NCI-H345 (cell line): ENCODE data around the gene TUT7.
A peak's percentile ranks its signal among the peaks of the same experiment; 100 is the strongest.
"Not testable (repeated sequence)": the region's sequence is repeated elsewhere in the genome, so short reads cannot be mapped to it uniquely, and the experiment has no call there.

ENCODE experiments used
- DNase-seq: peaks from one replicate; lab custom pipeline; 2025; lab: John Stamatoyannopoulos, UW

TUT7 gene, protein sequence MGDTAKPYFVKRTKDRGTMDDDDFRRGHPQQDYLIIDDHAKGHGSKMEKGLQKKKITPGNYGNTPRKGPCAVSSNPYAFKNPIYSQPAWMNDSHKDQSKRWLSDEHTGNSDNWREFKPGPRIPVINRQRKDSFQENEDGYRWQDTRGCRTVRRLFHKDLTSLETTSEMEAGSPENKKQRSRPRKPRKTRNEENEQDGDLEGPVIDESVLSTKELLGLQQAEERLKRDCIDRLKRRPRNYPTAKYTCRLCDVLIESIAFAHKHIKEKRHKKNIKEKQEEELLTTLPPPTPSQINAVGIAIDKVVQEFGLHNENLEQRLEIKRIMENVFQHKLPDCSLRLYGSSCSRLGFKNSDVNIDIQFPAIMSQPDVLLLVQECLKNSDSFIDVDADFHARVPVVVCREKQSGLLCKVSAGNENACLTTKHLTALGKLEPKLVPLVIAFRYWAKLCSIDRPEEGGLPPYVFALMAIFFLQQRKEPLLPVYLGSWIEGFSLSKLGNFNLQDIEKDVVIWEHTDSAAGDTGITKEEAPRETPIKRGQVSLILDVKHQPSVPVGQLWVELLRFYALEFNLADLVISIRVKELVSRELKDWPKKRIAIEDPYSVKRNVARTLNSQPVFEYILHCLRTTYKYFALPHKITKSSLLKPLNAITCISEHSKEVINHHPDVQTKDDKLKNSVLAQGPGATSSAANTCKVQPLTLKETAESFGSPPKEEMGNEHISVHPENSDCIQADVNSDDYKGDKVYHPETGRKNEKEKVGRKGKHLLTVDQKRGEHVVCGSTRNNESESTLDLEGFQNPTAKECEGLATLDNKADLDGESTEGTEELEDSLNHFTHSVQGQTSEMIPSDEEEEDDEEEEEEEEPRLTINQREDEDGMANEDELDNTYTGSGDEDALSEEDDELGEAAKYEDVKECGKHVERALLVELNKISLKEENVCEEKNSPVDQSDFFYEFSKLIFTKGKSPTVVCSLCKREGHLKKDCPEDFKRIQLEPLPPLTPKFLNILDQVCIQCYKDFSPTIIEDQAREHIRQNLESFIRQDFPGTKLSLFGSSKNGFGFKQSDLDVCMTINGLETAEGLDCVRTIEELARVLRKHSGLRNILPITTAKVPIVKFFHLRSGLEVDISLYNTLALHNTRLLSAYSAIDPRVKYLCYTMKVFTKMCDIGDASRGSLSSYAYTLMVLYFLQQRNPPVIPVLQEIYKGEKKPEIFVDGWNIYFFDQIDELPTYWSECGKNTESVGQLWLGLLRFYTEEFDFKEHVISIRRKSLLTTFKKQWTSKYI (N-terminal part only)

GRCh38 chr9:86354011-86354817 is at the start of gene TUT7:
Gene TUT7, minus strand, starts transcription at chr9:86354410. Its CDS starts 1,211 bp downstream, at chr9:86353199.
- DNase-seq = peak; percentile 93

GRCh38 chr9:86402591-86402990 is 48.4 kb upstream of the TUT7 start:
- no peak for DNase-seq

DNA sequence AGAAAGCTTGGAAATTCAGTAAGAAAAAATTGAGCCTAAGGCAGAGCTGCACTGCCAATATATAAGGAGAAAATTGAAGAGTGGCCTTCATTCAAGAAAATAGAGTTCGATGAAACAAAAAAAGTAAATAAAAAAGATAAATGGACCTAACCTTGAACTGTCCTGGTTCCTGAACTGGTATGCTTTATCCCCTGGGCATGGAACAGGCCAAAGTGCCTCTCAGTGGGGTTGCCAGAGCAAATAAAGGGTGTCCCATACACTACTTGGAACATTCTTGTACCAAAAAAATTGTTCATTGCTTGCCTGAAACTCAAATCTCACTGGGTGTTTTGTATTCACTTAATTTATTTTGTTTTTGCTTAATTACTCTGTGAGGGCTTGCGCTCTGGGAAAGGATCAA is 42.2 kb upstream of the TUT7 start:
- DNase-seq = no peak

- DNase-seq = not testable (repeated sequence)
Measured at GRCh38 chr9:86390184-86390583, 36.0 kb upstream of the TUT7 start.

DNA sequence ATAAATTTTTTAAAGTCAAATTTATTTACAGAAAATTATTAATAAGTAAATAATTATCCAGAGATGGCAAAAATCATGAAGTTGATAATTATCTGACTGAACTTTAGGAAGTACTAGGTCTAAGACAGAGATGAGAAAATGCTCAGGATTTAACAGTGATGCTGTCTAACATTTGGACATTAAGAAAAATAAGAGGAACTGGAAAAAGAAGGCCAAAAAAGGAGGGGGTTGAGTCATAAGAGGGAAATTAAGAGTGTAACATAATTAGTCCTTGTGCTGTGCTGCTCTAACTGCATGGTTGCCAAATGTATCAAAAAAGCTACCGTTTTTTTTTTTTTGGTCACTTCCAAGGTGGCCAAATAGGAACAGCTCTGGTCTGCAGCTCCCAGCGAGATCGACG is 35.4 kb upstream of the TUT7 start:
- DNase-seq = no peak

GRCh38 chr9:86387376-86387775 is 33.2 kb upstream of the TUT7 start:
- DNase-seq = no peak

DNA sequence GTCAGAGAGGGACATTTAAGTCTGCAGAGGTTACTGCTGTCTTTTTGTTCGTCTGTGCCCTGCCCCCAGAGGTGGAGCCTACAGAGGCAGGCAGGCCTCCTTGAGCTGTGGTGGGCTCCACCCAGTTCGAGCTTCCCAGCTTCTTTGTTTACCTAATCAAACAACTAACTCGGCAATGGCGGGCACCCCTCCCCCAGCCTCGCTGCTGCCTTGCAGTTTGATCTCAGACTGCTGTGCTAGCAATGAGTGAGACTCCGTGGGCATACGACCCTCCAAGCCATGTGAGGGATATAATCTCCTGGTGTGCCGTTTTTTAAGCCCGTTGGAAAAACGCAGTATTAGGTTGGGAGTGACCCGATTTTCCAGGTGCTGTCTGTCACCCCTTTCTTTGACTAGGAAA is 28.8 kb upstream of the TUT7 start:
- DNase-seq = not testable (repeated sequence)

DNA sequence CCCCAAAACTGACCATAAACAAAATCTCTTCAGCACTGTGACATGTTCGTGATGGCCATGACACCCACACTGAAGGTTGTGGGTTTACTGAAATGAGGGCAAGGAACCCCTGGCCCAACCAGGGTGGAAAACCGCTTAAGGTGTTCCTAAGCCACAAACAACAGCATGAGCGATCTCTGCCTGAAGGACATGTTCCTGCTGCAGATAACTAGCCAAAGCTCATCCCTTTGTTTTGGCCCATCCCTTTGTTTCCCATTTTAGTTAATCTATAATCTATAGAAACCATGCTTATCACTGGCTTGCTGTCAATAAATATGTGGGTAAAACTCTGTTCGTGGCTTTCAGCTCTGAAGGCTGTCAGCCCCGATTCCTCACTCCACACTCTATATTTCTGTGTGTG is 21.8 kb upstream of the TUT7 start:
- DNase-seq = no peak

- DNase-seq = no peak
Measured at GRCh38 chr9:86369810-86370209, 15.6 kb upstream of the TUT7 start.

GRCh38 chr9:86368871-86369521 is 14.8 kb upstream of the TUT7 start:
- no peak for DNase-seq

DNA sequence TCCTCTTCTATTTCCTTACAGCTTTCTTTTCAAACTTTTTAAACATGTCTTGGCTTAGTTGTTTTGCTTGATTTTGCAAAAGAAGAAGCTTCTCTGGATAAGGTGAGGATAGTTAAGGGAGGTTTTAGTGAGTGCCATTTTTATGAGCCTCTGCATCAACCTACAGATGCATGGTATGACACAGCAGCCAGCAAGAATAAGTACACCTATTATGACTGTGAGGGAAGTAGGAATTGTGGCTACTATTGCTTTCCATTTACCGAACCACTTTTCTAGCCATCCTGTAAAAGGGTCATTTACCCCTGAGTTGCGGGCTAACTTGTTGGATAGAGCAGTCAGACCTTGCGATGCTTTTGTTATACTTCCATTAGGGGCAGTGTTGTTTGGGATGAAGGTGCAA is 7.0 kb upstream of the TUT7 start:
- DNase-seq = no peak

DNA sequence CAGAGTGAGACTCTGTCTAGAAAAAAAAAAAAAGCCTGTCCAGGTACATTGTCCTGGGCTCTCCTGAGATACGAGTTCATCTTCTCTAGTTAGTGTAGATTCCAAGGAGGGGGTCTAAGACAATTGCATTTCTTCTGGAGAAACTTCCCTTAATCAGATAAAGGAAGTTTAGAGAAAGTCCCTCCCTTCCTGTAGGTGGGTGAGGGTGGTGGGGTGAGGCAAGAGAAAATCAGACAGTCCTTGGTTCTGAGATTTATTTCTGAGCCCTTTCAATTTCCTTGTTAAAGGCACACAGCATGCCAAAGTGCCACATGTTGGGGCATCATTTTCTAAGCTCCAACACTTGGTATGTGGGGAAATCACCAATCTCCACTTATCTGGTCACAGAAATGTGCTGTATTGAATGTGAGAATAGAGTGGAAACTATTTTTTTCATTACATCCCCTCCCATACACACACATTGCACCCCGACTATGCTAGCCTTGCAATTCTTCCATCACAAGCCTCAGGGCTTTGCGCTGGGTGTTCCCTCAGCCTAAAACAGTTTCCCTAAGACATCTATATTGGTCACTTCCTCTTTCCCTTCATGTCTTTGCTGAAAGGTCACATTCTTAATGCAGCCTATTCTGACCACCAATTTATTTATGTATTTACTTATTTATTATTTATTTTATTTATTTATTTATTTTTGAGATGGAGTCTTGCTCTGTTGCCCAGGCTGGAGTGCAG is 5.1 kb upstream of the TUT7 start:
- no peak for DNase-seq

GRCh38 chr9:86356871-86357866 is 3.0 kb upstream of the TUT7 start:
- DNase-seq = no peak

DNA sequence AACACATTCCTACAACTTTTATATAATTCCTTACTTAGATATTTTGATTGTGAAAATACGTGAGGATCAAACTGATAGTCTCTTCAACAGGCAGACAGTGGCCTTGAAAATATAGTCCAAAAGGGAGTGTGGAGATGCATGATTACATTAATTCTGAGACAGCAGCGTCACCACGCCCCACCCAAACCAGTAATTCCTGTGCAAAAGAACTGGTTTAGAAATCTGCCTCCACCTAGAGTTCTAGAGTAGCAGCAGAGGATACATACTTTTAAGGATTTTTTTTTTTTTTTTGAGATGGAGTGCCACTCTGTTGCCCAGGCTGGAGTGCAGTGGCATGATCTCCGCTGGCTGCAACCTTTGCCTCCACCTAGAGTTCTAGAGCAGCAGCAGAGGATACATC is 1.6 kb upstream of the TUT7 start:
- DNase-seq = no peak

- no peak for DNase-seq
Measured at GRCh38 chr9:86354818-86355309, 654 bp upstream of the TUT7 start.

- DNase-seq = no peak
Measured at GRCh38 chr9:86353655-86354010, 577 bp downstream of the TUT7 start.

GRCh38 chr9:86352440-86353077 is 1.7 kb downstream of the TUT7 start:
- no peak for DNase-seq

DNA sequence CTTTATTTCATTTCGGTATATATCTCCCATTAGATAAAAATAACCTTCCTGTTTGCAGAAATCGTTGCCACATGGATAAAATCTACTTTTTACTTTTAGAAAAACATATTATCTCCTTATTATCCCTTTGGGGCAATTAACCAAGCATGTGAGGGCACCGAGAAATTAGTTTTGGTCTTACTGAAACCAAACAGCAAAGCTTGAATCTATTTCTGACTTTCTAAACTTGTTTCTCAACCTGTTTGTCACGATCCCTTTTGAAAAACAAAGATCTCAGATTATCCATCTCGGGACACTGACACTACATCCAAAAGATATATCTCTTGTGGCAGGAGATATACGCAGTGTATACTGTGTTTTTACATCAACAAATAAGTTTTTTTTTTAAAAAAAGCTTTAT is 2.3 kb downstream of the TUT7 start:
- no peak for DNase-seq
